Transverse colon (tissue), 4 donors: ENCODE results near the gene SRGAP2B. TPM values are rescaled to one million over a fixed set of nuclear protein-coding genes. Genes with fewer than 3 reads are reported as not detected.
"Not testable (repeated sequence)": the region's sequence is repeated elsewhere in the genome, so short reads cannot be mapped to it uniquely, and the experiment has no call there.

Source experiments
- DNase-seq: peaks from one replicate; pipeline ENCODE4 v3.0.0-alpha.2; 2019
- H3K27ac ChIP-seq, 4 donors: fragments of 200-600 bp; sonication (generic); 2 replicates each; pipeline ENCODE4 v1.5.1; 2016 to 2018; ENCODE audit warnings: inconsistent platforms in 4 of 4
- H3K27me3 ChIP-seq: fragments of 200-600 bp; sonication (generic); 2 replicates; pipeline ENCODE4 v1.5.1; 2017; ENCODE audit warnings: inconsistent platforms
- H3K36me3 ChIP-seq, 4 donors: fragments of 200-600 bp; sonication (generic); 2 replicates each; pipeline ENCODE4 v1.5.1; 2017 to 2019; ENCODE audit warnings: inconsistent platforms in 4 of 4
- H3K4me1 ChIP-seq, 4 donors: fragments of 200-600 bp; sonication (generic); 2 replicates each; pipeline ENCODE4 v1.5.1; 2017 to 2020; ENCODE audit warnings: inconsistent platforms in 4 of 4
- H3K4me3 ChIP-seq, 4 donors: fragments of 200-600 bp; sonication (generic); 1 replicate in 1 of 4; 2 replicates in 3 of 4; pipeline versions ENCODE4 v1.5.1 to v1.6.1; 2017 to 2019; ENCODE audit warnings: inconsistent platforms in 4 of 4
- H3K9me3 ChIP-seq, 2 donors: fragments of 200-600 bp; sonication (generic); 2 replicates each; pipeline ENCODE4 v1.5.1; 2017 to 2019; ENCODE audit warnings: inconsistent platforms in 2 of 2
- WGBS, 2 donors: methylation state at CpG; one replicate each; pipeline ENCODE4 v1.1.5; 2018; ENCODE audit warnings: low coverage in 1 of 2; 5-methylcytosine and 5-hydroxymethylcytosine counted together
- in situ Hi-C, 4 donors: fragments of 200-750 bp; cut with MboI; loops; one replicate each; pipeline versions ENCODE4 v1.15.0 to v1.15.1; 2017; ENCODE audit warnings: low sequenced_read_pairs in 3 of 4, low pct_ligation_motif_present in 1 of 4, low pct_unique_long_range_greater_than_20kb in 1 of 4
- intact Hi-C: fragments of 100-400 bp; cut with DNase I; formaldehyde crosslinking; loops from one replicate; pipeline ENCODE4 v1.15.1; 2023; ENCODE audit warnings: low total_unique reads
- total RNA-seq, 4 donors: library from RNA; depleted of rRNA; stranded (reverse); fragments of >200 nt; gene quantifications; one replicate each; pipeline ENCODE4 v1.1.0, GENCODE V29; 2016

SRGAP2B gene
- total RNA-seq, 4 donors from 2014 or later: 0.75 to 10.6 (median 6.4) TPM

DNA sequence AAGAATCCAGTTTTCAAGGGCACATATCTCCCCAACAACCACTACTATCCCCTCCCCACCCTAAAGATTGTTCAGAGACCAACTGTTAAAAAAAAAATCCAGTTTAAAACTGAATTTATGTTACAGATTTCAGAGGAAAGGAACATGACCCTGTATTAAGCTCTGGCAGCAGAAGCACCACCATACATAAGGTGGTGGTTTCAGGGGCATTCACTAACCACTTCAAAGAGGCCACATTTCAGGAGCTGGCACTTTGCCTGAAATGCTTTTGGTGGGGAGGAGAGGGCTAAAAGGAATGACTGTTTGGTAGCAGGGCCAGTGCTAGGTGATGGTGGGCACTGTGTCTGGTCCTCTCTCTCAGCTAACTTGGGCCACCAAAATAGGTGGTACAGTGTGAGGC lies 176.0 kb downstream of the SRGAP2B start:
- DNase-seq, H3K27me3 ChIP-seq, H3K4me3 ChIP-seq, intact Hi-C loops, H3K4me1 ChIP-seq, H3K9me3 ChIP-seq, H3K36me3 ChIP-seq, in situ Hi-C loops, H3K27ac ChIP-seq: not testable (repeated sequence)

- H3K4me1 ChIP-seq, DNase-seq, in situ Hi-C loops, H3K27ac ChIP-seq, H3K4me3 ChIP-seq, intact Hi-C loops, H3K9me3 ChIP-seq, H3K27me3 ChIP-seq, H3K36me3 ChIP-seq: not testable (repeated sequence)
- 64% methylated on average over 2 of the region's 3 CpGs; no CpG with 5 or more reads in 1 of the 2 donors for WGBS, 2 donors
Observed at GRCh38 chr1:144918027-144918603, 177.0 kb downstream of the SRGAP2B start.

- 63% methylated on average over 1 of the region's 8 CpGs; no CpG with 5 or more reads in 1 of the 2 donors for WGBS, 2 donors
- in situ Hi-C loops, intact Hi-C loops, H3K4me1 ChIP-seq, H3K27ac ChIP-seq, DNase-seq, H3K36me3 ChIP-seq, H3K27me3 ChIP-seq, H3K4me3 ChIP-seq, H3K9me3 ChIP-seq: not testable (repeated sequence)
Observed at GRCh38 chr1:144917154-144918026, 177.7 kb downstream of the SRGAP2B start.

GRCh38 chr1:144913977-144914734 lies 181.0 kb downstream of the SRGAP2B start:
- H3K27ac ChIP-seq, H3K4me1 ChIP-seq, intact Hi-C loops, H3K36me3 ChIP-seq, DNase-seq, in situ Hi-C loops, H3K9me3 ChIP-seq, H3K4me3 ChIP-seq, H3K27me3 ChIP-seq: not testable (repeated sequence)
- 60% methylated on average over 1 of the region's 12 CpGs; no CpG with 5 or more reads in 1 of the 2 donors for WGBS, 2 donors

DNA sequence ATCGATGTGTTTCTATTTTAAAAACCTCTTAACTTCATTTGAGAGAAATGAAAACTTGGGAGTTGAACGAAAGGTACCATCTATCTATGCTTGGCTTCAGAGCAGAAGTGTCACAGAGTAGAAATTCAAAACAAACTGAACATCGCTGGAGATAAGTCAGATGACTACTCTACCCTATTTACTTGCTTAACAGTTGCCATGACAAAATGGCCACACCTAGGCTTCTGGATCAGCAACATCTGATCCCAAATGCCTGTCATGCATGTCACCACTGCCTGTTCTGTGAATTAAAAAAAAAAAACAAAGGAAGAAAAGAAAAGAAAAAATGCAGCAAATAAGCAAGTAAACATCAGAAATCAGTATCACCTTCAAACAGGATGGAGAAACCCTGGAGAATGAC lies 181.7 kb downstream of the SRGAP2B start:
- H3K4me1 ChIP-seq, H3K27me3 ChIP-seq, in situ Hi-C loops, intact Hi-C loops, H3K4me3 ChIP-seq, H3K9me3 ChIP-seq, H3K27ac ChIP-seq, DNase-seq, H3K36me3 ChIP-seq: not testable (repeated sequence)
- WGBS, 2 donors: no CpG with 5 or more reads among the region's 3 CpGs

GRCh38 chr1:144910729-144911128 lies 184.4 kb downstream of the SRGAP2B start:
- H3K36me3 ChIP-seq, H3K4me1 ChIP-seq, H3K9me3 ChIP-seq, intact Hi-C loops, H3K27me3 ChIP-seq, DNase-seq, H3K4me3 ChIP-seq, H3K27ac ChIP-seq, in situ Hi-C loops: not testable (repeated sequence)
- WGBS, 2 donors: no CpG with 5 or more reads among the region's 5 CpGs

- H3K36me3 ChIP-seq, H3K27ac ChIP-seq, H3K9me3 ChIP-seq, DNase-seq, H3K4me1 ChIP-seq, H3K27me3 ChIP-seq, H3K4me3 ChIP-seq, intact Hi-C loops, in situ Hi-C loops: not testable (repeated sequence)
- no CpG with 5 or more reads among the region's 6 CpGs for WGBS, 2 donors
Observed at GRCh38 chr1:144900841-144901240, 194.3 kb downstream of the SRGAP2B start.

GRCh38 chr1:144894454-144895201 lies 200.5 kb downstream of the SRGAP2B start:
- intact Hi-C loops, H3K4me3 ChIP-seq, H3K36me3 ChIP-seq, in situ Hi-C loops, H3K9me3 ChIP-seq, DNase-seq, H3K27me3 ChIP-seq, H3K4me1 ChIP-seq, H3K27ac ChIP-seq: not testable (repeated sequence)
- WGBS, 2 donors: no CpG with 5 or more reads among the region's 5 CpGs

GRCh38 chr1:144893710-144894438 lies 201.3 kb downstream of the SRGAP2B start:
- H3K4me1 ChIP-seq, H3K27ac ChIP-seq, H3K4me3 ChIP-seq, H3K36me3 ChIP-seq, DNase-seq, H3K9me3 ChIP-seq, intact Hi-C loops, in situ Hi-C loops, H3K27me3 ChIP-seq: not testable (repeated sequence)
- 95% methylated on average over 4 of the region's 9 CpGs; no CpG with 5 or more reads in 1 of the 2 donors for WGBS, 2 donors
